ENCODE data around the gene FBXO27. TPM values are rescaled to one million over a fixed set of nuclear protein-coding genes. Genes with fewer than 3 reads are reported as not detected.

FBXO27 gene
- total and polyA plus RNA-seq, 2 of the 13 experiments (the other 11 are each of a cell fraction or from before 2014, with no cell fraction given), result 0.15 to 2.8 TPM

DNA sequence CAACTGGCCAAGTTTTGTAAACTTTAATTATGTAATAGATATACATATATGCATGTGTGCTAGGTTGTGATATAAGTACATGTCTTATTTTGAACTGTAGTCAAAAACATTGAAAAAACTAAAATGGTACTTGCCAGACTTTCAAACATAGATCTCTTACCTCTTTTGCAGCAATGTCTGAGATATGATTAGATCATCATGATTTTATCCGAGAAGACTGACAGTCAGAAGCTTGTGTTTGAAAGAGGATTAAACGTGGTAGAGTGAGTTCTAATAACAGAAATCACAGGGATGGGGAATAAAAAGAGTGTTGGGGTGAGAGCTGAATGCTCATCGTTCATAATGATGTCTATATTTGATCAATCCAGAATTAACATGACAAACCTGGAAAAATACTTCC, 33.6 kb upstream of the FBXO27 start:
- no TSS peak for BruUV-seq (replicated peaks)
- Histone ChIP-seq H3K27ac (ENCODE audit: extremely low read length, insufficient read depth, low read length) (no peak overlapping the region), H4K20me1 (ENCODE audit: insufficient read depth, low read length) (no peaks in the 10 kb centered on the region), H3K4me3 (replicated peaks in 1 of 3; ENCODE audit: insufficient read depth in 1 of 3, low read depth in 2 of 3, low read length in 3 of 3) (no peak overlapping the region), H2AFZ (ENCODE audit: low read length) (no peak overlapping the region), H3K9ac (ENCODE audit: insufficient read depth, low read depth, low read length) (no peak overlapping the region), H3K36me3 (replicated peaks in 1 of 2; ENCODE audit: control insufficient read depth in 1 of 2, insufficient read depth in 2 of 2, low read length in 2 of 2) (no peaks in the 10 kb centered on the region), H3K27me3 (ENCODE audit: control insufficient read depth in 1 of 2, insufficient read depth in 2 of 2, low read length in 2 of 2) (peaks cover 0 to 2% of the 10 kb centered on the region in 2 experiments; a peak in 1 of 5 replicates), H3K9me3 (ENCODE audit: low read length) (no peaks in the 10 kb centered on the region), H3K79me2 (ENCODE audit: insufficient read depth, low read length) (no peaks in the 10 kb centered on the region), H3K4me1 (ENCODE audit: insufficient read depth, low read length) (peaks cover 18% of the 10 kb centered on the region), H3K4me2 (ENCODE audit: low read depth, low read length) (no peak overlapping the region)
- WGBS (ENCODE audit: low lambda C conversion rate), result 34% methylated on average over 3 of the region's 3 CpGs
- intact Hi-C loops (cut with micrococcal nuclease; ENCODE audit: unreplicated experiment), result no loop called here
- ChIA-PET CTCF (ENCODE audit: low intra/inter-chr PET ratio, low total read pairs) (no interaction called here), POLR2A (no interaction called here)
- DNase-seq (ENCODE audit: low spot score) (no peak), FAIRE-seq (no peak), ATAC-seq (no peak)
- TF ChIP-seq ZNF746 (CRISPR knock-in tag; IDR thresholded peaks at IDR 0.05), result no peak
- TF ChIP-seq ZNF549 (CRISPR knock-in tag; IDR thresholded peaks at IDR 0.05), result no peak
- TF ChIP-seq, protein P1, sequence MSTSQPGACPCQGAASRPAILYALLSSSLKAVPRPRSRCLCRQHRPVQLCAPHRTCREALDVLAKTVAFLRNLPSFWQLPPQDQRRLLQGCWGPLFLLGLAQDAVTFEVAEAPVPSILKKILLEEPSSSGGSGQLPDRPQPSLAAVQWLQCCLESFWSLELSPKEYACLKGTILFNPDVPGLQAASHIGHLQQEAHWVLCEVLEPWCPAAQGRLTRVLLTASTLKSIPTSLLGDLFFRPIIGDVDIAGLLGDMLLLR (CRISPR knock-in tag; IDR thresholded peaks at IDR 0.05), result no peak
- no peak for TF ChIP-seq LCORL (IDR thresholded peaks at IDR 0.05)
- no peak for TF ChIP-seq LCORL (CRISPR knock-in tag; IDR thresholded peaks at IDR 0.05)
- TF ChIP-seq KLF13 (CRISPR knock-in tag; IDR thresholded peaks at IDR 0.05), result no peak
- no peak for TF ChIP-seq ZNF333 (CRISPR knock-in tag; IDR thresholded peaks at IDR 0.05; ENCODE audit: borderline replicate concordance)
- TF ChIP-seq ZNF772 (CRISPR knock-in tag; IDR thresholded peaks at IDR 0.05), result no peak
- no peak for TF ChIP-seq CENPX (CRISPR knock-in tag; IDR thresholded peaks at IDR 0.05)
- TF ChIP-seq, protein P2, sequence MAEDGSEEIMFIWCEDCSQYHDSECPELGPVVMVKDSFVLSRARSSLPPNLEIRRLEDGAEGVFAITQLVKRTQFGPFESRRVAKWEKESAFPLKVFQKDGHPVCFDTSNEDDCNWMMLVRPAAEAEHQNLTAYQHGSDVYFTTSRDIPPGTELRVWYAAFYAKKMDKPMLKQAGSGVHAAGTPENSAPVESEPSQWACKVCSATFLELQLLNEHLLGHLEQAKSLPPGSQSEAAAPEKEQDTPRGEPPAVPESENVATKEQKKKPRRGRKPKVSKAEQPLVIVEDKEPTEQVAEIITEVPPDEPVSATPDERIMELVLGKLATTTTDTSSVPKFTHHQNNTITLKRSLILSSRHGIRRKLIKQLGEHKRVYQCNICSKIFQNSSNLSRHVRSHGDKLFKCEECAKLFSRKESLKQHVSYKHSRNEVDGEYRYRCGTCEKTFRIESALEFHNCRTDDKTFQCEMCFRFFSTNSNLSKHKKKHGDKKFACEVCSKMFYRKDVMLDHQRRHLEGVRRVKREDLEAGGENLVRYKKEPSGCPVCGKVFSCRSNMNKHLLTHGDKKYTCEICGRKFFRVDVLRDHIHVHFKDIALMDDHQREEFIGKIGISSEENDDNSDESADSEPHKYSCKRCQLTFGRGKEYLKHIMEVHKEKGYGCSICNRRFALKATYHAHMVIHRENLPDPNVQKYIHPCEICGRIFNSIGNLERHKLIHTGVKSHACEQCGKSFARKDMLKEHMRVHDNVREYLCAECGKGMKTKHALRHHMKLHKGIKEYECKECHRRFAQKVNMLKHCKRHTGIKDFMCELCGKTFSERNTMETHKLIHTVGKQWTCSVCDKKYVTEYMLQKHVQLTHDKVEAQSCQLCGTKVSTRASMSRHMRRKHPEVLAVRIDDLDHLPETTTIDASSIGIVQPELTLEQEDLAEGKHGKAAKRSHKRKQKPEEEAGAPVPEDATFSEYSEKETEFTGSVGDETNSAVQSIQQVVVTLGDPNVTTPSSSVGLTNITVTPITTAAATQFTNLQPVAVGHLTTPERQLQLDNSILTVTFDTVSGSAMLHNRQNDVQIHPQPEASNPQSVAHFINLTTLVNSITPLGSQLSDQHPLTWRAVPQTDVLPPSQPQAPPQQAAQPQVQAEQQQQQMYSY (CRISPR knock-in tag; IDR thresholded peaks at IDR 0.05), result no peak
- TF ChIP-seq, protein P3, sequence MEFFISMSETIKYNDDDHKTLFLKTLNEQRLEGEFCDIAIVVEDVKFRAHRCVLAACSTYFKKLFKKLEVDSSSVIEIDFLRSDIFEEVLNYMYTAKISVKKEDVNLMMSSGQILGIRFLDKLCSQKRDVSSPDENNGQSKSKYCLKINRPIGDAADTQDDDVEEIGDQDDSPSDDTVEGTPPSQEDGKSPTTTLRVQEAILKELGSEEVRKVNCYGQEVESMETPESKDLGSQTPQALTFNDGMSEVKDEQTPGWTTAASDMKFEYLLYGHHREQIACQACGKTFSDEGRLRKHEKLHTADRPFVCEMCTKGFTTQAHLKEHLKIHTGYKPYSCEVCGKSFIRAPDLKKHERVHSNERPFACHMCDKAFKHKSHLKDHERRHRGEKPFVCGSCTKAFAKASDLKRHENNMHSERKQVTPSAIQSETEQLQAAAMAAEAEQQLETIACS (CRISPR knock-in tag; IDR thresholded peaks at IDR 0.05), result no peak
- no peak for TF ChIP-seq GTF3A (CRISPR knock-in tag; conservative IDR thresholded peaks at IDR 0.05)
- in situ Hi-C loops (cut with HindIII; ENCODE audit: extremely low pct_ligation_motif_present, low pct_unique_long_range_greater_than_20kb), result no loop called here
